HCT116 (cell line): ENCODE data around the gene ANKEF1. TPM values are rescaled to one million over a fixed set of nuclear protein-coding genes. Genes with fewer than 3 reads are reported as not detected.

ENCODE experiments used
- ATAC-seq: fragments of 200-7000 bp; cut with Tn5 transposase; 2 replicates; pipeline ENCODE4 v1.9.1; 2020; ENCODE audit warnings: mild to moderate bottlenecking, moderate library complexity
- BruUV-seq: library from RNA; stranded (reverse); fragments of 400-500 nt; replicated peaks from 2 replicates; lab custom pipeline; 2021; lab: Mats Ljungman, UMichigan
- CTCF ChIA-PET: fragments of 300-600 bp; sonication (Branson Sonifier 250); formaldehyde crosslinking; loops from one replicate; lab custom pipeline; 2021; ENCODE audit warnings: antibody characterized with exemption; lab: Charles Lee
- POLR2A ChIA-PET: fragments of 300-600, 350-600 bp; sonication (Branson Sonifier 250); formaldehyde crosslinking; loops from one replicate; lab custom pipeline; 2021; ENCODE audit warnings: antibody characterized with exemption; lab: Charles Lee
- RAD21 ChIA-PET, 2 experiments: fragments of 300-600 bp; sonication (Branson Sonifier 250); formaldehyde crosslinking; loops; one replicate each; lab custom pipeline; 2023; ENCODE audit warnings: low total read pairs in 2 of 2; ENCODE audit not compliant: uncharacterized antibody in 2 of 2, unreplicated experiment in 2 of 2, low non-redundant PET in 1 of 2; lab: Charles Lee
- DNase-seq: peaks from one replicate; pipeline ENCODE4 v3.0.0-alpha.2; 2010; ENCODE audit warnings: low read depth, low spot score
- H2AFZ ChIP-seq: fragments of 200-600 bp; shearing (Covaris generic), sonication (generic); 2 replicates; pipeline ENCODE4 v1.6.1; 2017; ENCODE audit warnings: low read depth, mixed run types, mixed read lengths, antibody characterized with exemption, low read length; ENCODE audit not compliant: poor library complexity, severe bottlenecking
- H3K27ac ChIP-seq: 2 replicates; pipeline ENCODE4 v1.5.1; 2012; ENCODE audit warnings: low read depth, low read length
- H3K27me3 ChIP-seq: fragments of 200-600 bp; sonication (generic); 2 replicates; pipeline ENCODE4 v1.6.1; 2016; ENCODE audit warnings: mixed run types, low read length, mixed read lengths; ENCODE audit not compliant: insufficient read depth
- H3K36me3 ChIP-seq, 2 experiments: fragments of 200-500 bp in 1 of 2; fragments of 200-600 bp in 1 of 2; sonication (Bioruptor generic) in 1 of 2; sonication (generic) in 1 of 2; 2 replicates each; pipeline versions ENCODE4 v1.5.1 to v1.6.1; 2014 to 2016; ENCODE audit warnings: low read length in 2 of 2, inconsistent platforms in 1 of 2, mixed read lengths in 1 of 2, mixed run types in 1 of 2; ENCODE audit not compliant: insufficient read depth in 2 of 2, control insufficient read depth in 1 of 2
- H3K4me1 ChIP-seq, 2 experiments: fragments of 200-600 bp in 1 of 2; sonication (generic) in 1 of 2; 2 replicates each; pipeline versions ENCODE4 v1.5.1 to v1.6.1; 2012 to 2017; ENCODE audit warnings: low read length in 2 of 2, inconsistent platforms in 1 of 2, mild to moderate bottlenecking in 1 of 2, mixed read lengths in 1 of 2, mixed run types in 1 of 2, moderate library complexity in 1 of 2; ENCODE audit not compliant: insufficient read depth in 2 of 2, control insufficient read depth in 1 of 2
- H3K4me2 ChIP-seq: fragments of 200-600 bp; sonication (generic); 2 replicates; pipeline ENCODE4 v1.6.1; 2017; ENCODE audit warnings: mixed run types, low read length, mixed read lengths
- H3K4me3 ChIP-seq, 2 experiments: fragments of 200-600 bp in 1 of 2; sonication (generic) in 1 of 2; replicated peaks in 1 of 2; 2 replicates each; pipeline ENCODE4 v1.5.1; 2011 to 2016; ENCODE audit warnings: low read length in 2 of 2, control low read depth in 1 of 2, low read depth in 1 of 2, mild to moderate bottlenecking in 1 of 2, mixed read lengths in 1 of 2, mixed run types in 1 of 2
- H3K79me2 ChIP-seq: fragments of 200-600 bp; sonication (generic); 2 replicates; pipeline ENCODE4 v1.6.1; 2017; ENCODE audit warnings: mild to moderate bottlenecking, mixed run types, low read length, moderate library complexity, mixed read lengths; ENCODE audit not compliant: insufficient read depth
- H3K9ac ChIP-seq: fragments of 200-600 bp; sonication (generic); 2 replicates; pipeline ENCODE4 v1.6.1; 2016; ENCODE audit warnings: low read length, mixed read lengths
- H3K9me2 ChIP-seq: fragments of 200-600 bp; sonication (generic), shearing (Covaris generic); 2 replicates; pipeline ENCODE4 v1.6.1; 2017; ENCODE audit warnings: mixed run types, mild to moderate bottlenecking, moderate library complexity; ENCODE audit not compliant: insufficient read depth
- H3K9me3 ChIP-seq, 2 experiments: fragments of 200-500 bp in 1 of 2; fragments of 200-600 bp in 1 of 2; sonication (Bioruptor generic) in 1 of 2; sonication (generic) in 1 of 2; 2 replicates each; pipeline ENCODE4 v1.6.1; 2014 to 2017; ENCODE audit warnings: low read length in 2 of 2, mixed read lengths in 2 of 2, inconsistent platforms in 1 of 2, low read depth in 1 of 2, mild to moderate bottlenecking in 1 of 2, mixed run types in 1 of 2, moderate library complexity in 1 of 2; ENCODE audit not compliant: control insufficient read depth in 1 of 2, insufficient read depth in 1 of 2
- H4K20me1 ChIP-seq: fragments of 200-600 bp; sonication (generic), shearing (Covaris generic); 2 replicates; pipeline ENCODE4 v1.6.1; 2017; ENCODE audit warnings: mixed run types, mild to moderate bottlenecking, moderate library complexity; ENCODE audit not compliant: insufficient read depth
- ATF3 ChIP-seq: IDR thresholded peaks from 2 replicates; pipeline ENCODE4 v1.6.1; 2012
- CTCF ChIP-seq, 3 experiments: fragments of 200-600 bp in 1 of 3; sonication (generic) in 1 of 3; IDR thresholded peaks in 2 of 3; conservative IDR thresholded peaks in 1 of 3; 2 replicates each; pipeline ENCODE4 v1.5.1; 2012 to 2017; ENCODE audit warnings: low read depth in 2 of 3, low read length in 2 of 3, antibody characterized with exemption in 1 of 3, borderline replicate concordance in 1 of 3, control low read depth in 1 of 3, mild to moderate bottlenecking in 1 of 3, mixed read lengths in 1 of 3, mixed run types in 1 of 3, moderate library complexity in 1 of 3; ENCODE audit not compliant: insufficient read depth in 1 of 3
- EZH2phosphoT487 ChIP-seq: fragments of 200-600 bp; IDR thresholded peaks from 2 replicates; pipeline ENCODE4 v1.6.1; 2018; ENCODE audit warnings: antibody characterized with exemption, borderline replicate concordance
- POLR2AphosphoS5 ChIP-seq: IDR thresholded peaks from 2 replicates; pipeline ENCODE4 v1.6.1; 2011; ENCODE audit warnings: mild to moderate bottlenecking, low read depth, low read length, moderate library complexity
- SIN3A ChIP-seq: IDR thresholded peaks from 2 replicates; pipeline ENCODE4 v1.6.1; 2012; ENCODE audit warnings: low read depth
- SP1 ChIP-seq: IDR thresholded peaks from 2 replicates; pipeline ENCODE4 v1.6.1; 2012; ENCODE audit warnings: low read depth
- TCF7L2 ChIP-seq: IDR thresholded peaks from 2 replicates; pipeline ENCODE4 v1.7.0; 2011; ENCODE audit warnings: borderline replicate concordance, inconsistent platforms; ENCODE audit not compliant: insufficient read depth, insufficient read length; ENCODE audit errors: extremely low read depth
- ZNF274 ChIP-seq: fragments of 200-500 bp; sonication (Bioruptor generic); IDR thresholded peaks from 2 replicates; pipeline ENCODE4 v1.6.1; 2014; ENCODE audit warnings: mild to moderate bottlenecking, low read depth, low read length, inconsistent platforms
- intact Hi-C: fragments of 100-400 bp; cut with micrococcal nuclease; formaldehyde crosslinking; loops from 2 replicates; pipeline ENCODE4 v1.10.0; 2022
- total RNA-seq: library from RNA; stranded (reverse); gene quantifications from one replicate; pipeline ENCODE4 v1.2.1, GENCODE V29; 2021; ENCODE audit not compliant: unreplicated experiment
- TF ChIP-seq, protein P1 (sequence below): IDR thresholded peaks from 2 replicates; pipeline ENCODE4 v1.6.1; 2012; ENCODE audit warnings: low read depth

The ANKEF1 gene
- total RNA-seq, 1 experiment from 2014 or later = 15.8 TPM

- TF ChIP-seq CTCF (IDR thresholded peaks at IDR 0.05 in 2 of 3, conservative IDR thresholded peaks at IDR 0.05 in 1 of 3; ENCODE audit: borderline replicate concordance in 1 of 3, insufficient read depth in 1 of 3, low read depth in 2 of 3, low read length in 2 of 3) (no peak), SIN3A (no peak), ATF3 (no peak), POLR2AphosphoS5 (no peak), ZNF274 (no peak), TCF7L2 (no peak), EZH2phosphoT487 (no peak), SP1 (no peak)
- TF ChIP-seq, protein P1, sequence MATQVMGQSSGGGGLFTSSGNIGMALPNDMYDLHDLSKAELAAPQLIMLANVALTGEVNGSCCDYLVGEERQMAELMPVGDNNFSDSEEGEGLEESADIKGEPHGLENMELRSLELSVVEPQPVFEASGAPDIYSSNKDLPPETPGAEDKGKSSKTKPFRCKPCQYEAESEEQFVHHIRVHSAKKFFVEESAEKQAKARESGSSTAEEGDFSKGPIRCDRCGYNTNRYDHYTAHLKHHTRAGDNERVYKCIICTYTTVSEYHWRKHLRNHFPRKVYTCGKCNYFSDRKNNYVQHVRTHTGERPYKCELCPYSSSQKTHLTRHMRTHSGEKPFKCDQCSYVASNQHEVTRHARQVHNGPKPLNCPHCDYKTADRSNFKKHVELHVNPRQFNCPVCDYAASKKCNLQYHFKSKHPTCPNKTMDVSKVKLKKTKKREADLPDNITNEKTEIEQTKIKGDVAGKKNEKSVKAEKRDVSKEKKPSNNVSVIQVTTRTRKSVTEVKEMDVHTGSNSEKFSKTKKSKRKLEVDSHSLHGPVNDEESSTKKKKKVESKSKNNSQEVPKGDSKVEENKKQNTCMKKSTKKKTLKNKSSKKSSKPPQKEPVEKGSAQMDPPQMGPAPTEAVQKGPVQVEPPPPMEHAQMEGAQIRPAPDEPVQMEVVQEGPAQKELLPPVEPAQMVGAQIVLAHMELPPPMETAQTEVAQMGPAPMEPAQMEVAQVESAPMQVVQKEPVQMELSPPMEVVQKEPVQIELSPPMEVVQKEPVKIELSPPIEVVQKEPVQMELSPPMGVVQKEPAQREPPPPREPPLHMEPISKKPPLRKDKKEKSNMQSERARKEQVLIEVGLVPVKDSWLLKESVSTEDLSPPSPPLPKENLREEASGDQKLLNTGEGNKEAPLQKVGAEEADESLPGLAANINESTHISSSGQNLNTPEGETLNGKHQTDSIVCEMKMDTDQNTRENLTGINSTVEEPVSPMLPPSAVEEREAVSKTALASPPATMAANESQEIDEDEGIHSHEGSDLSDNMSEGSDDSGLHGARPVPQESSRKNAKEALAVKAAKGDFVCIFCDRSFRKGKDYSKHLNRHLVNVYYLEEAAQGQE = no peak
- no peak overlapping the region for H3K4me3 ChIP-seq
- no peaks in the 10 kb centered on the region for H3K36me3 ChIP-seq
- CTCF ChIA-PET = no interaction called here
- no peaks in the 10 kb centered on the region for H3K4me1 ChIP-seq
- H3K9me3 ChIP-seq = no peaks in the 10 kb centered on the region; a peak in 1 of 4 replicates
- H3K4me2 ChIP-seq = no peak overlapping the region
- H3K79me2 ChIP-seq = no peaks in the 10 kb centered on the region
- H3K9ac ChIP-seq = no peak overlapping the region
- intact Hi-C loops = no loop called here
- RAD21 ChIA-PET = no interaction called here
- ATAC-seq (no peak), DNase-seq (no peak)
- H3K27ac ChIP-seq = no peak overlapping the region
- H3K9me2 ChIP-seq = no peaks in the 10 kb centered on the region
- H3K27me3 ChIP-seq = no peaks in the 10 kb centered on the region
- BruUV-seq = no TSS peak
- no peaks in the 10 kb centered on the region for H4K20me1 ChIP-seq
- POLR2A ChIA-PET = no interaction called here
- H2AFZ ChIP-seq = no peak overlapping the region
Measured at GRCh38 chr20:10004900-10005299, 29.9 kb upstream of the ANKEF1 start.
